Right lobe of liver (tissue), 6 donors: ENCODE measurements around the gene MX1. TPM values are rescaled to one million over a fixed set of nuclear protein-coding genes. Genes with fewer than 3 reads are reported as not detected.
"Not testable (repeated sequence)": the region's sequence is repeated elsewhere in the genome, so short reads cannot be mapped to it uniquely, and the experiment has no call there.

Experiments used
- ATAC-seq, 4 donors: fragments of 200-7000 bp; cut with Tn5 transposase; one replicate each; pipeline ENCODE4 v1.9.1; 2020; ENCODE audit warnings: mild to moderate bottlenecking in 4 of 4, moderate library complexity in 4 of 4
- DNase-seq, 3 donors: peaks; one replicate each; pipeline ENCODE4 v3.0.0-alpha.2; 2020
- H3K27ac ChIP-seq, 3 donors: fragments of 200-600 bp; one replicate each; pipeline ENCODE4 v1.8.0; 2022
- H3K27me3 ChIP-seq, 2 donors: fragments of 200-600 bp; one replicate each; pipeline ENCODE4 v1.8.0; 2022
- H3K36me3 ChIP-seq, 4 donors: fragments of 200-600 bp; sonication (generic) in 1 of 4; one replicate each; pipeline versions ENCODE4 v1.5.1 to v1.8.0; 2017 to 2022; ENCODE audit warnings: control low read depth in 1 of 4
- H3K4me1 ChIP-seq, 4 donors: fragments of 200-600 bp; sonication (generic) in 1 of 4; one replicate each; pipeline versions ENCODE4 v1.5.1 to v1.8.0; 2017 to 2022; ENCODE audit warnings: control low read depth in 1 of 4
- H3K4me3 ChIP-seq, 3 donors: fragments of 200-600 bp; one replicate each; pipeline ENCODE4 v1.8.0; 2022
- H3K9me3 ChIP-seq, 4 donors: fragments of 200-600 bp; sonication (generic) in 1 of 4; one replicate each; pipeline versions ENCODE4 v1.5.1 to v1.8.0; 2017 to 2022; ENCODE audit warnings: control low read depth in 1 of 4
- POLR2A ChIP-seq: fragments of 450-650 bp; IDR thresholded peaks from one replicate; pipeline ENCODE4 v1.6.1; 2017; ENCODE audit warnings: antibody characterized with exemption, mild to moderate bottlenecking
- WGBS: methylation state at CpG from one replicate; pipeline ENCODE4 v1.1.6; 2018; ENCODE audit warnings: low coverage, low lambda C conversion rate; ENCODE audit not compliant: insufficient coverage; ENCODE audit errors: missing lambda C conversion rate; 5-methylcytosine and 5-hydroxymethylcytosine counted together
- intact Hi-C, 2 donors: fragments of 100-400 bp; cut with DNase I; formaldehyde crosslinking; loops; one replicate each; pipeline versions ENCODE4 v1.11.2 to v1.14.1; 2022
- total RNA-seq, 6 experiments: library from RNA; depleted of rRNA in 2 of 6; stranded (reverse); fragments of >200 nt in 2 of 6; fragmentation: NEBNext Ultra II Directional in 3 of 6; extraction: Animal tissue kit (Norgen Biotek cat#: 25700) in 3 of 6; gene quantifications; one replicate each; pipeline versions ENCODE4 v1.1.0 to v1.2.4, GENCODE V29; 2016 to 2023
- TF ChIP-seq, protein P1 (sequence below), 4 donors: fragments of 200-600 bp in 3 of 4; fragments of 450-650 bp in 1 of 4; IDR thresholded peaks; one replicate each; pipeline versions ENCODE4 v1.5.1 to v1.8.0; 2016 to 2022; ENCODE audit warnings: antibody characterized with exemption in 4 of 4, mild to moderate bottlenecking in 2 of 4
- donor health status: DM: no; HTN: yes; CAD: no.
- donor health status: DM: no; HTN: no; CAD: no.
- donor health status: DM: no; HTN: no; CAD: no.
- donor health status: DM: no; HTN: yes; CAD: no.
- donor health status: DM: no; HTN: yes; CAD: no.

The MX1 gene
- total RNA-seq, 6 experiments from 2014 or later = 6.1 to 25.4 (median 10.5) TPM

DNA sequence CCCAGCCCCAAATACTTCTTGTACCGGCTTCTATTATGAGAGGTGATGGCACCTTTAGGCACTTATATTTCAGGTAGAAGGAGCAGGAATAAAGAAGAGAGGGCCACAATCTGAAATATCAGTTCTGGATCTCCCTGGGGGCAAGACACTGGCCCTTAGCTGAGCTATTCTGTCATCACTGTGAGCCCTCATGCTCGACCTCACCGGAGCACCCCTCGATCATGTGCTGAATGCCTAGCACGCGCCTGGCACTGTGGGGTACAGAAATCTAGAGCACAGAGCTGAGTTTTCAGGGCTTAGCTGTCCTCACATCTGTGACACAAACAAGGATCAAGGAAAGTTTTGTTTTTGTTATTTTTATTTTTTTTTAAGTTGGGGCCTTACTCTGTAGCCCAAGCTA is 7.6 kb upstream of the MX1 start:
- H3K4me1 ChIP-seq = peaks cover 0 to 5% (median 0%) of the 10 kb centered on the region in 4 donors
- DNase-seq (no peak), ATAC-seq (no peak)
- H3K9me3 ChIP-seq = no peaks in the 10 kb centered on the region
- WGBS = 81% methylated on average over 3 of the region's 6 CpGs
- H3K36me3 ChIP-seq = no peaks in the 10 kb centered on the region
- H3K27ac ChIP-seq = no peak overlapping the region
- H3K4me3 ChIP-seq = no peak overlapping the region
- H3K27me3 ChIP-seq = no peaks in the 10 kb centered on the region
- intact Hi-C loops = no loop called here
- TF ChIP-seq, protein P1, sequence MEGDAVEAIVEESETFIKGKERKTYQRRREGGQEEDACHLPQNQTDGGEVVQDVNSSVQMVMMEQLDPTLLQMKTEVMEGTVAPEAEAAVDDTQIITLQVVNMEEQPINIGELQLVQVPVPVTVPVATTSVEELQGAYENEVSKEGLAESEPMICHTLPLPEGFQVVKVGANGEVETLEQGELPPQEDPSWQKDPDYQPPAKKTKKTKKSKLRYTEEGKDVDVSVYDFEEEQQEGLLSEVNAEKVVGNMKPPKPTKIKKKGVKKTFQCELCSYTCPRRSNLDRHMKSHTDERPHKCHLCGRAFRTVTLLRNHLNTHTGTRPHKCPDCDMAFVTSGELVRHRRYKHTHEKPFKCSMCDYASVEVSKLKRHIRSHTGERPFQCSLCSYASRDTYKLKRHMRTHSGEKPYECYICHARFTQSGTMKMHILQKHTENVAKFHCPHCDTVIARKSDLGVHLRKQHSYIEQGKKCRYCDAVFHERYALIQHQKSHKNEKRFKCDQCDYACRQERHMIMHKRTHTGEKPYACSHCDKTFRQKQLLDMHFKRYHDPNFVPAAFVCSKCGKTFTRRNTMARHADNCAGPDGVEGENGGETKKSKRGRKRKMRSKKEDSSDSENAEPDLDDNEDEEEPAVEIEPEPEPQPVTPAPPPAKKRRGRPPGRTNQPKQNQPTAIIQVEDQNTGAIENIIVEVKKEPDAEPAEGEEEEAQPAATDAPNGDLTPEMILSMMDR (IDR thresholded peaks at IDR 0.05) = no peak
- no peak for TF ChIP-seq POLR2A

DNA sequence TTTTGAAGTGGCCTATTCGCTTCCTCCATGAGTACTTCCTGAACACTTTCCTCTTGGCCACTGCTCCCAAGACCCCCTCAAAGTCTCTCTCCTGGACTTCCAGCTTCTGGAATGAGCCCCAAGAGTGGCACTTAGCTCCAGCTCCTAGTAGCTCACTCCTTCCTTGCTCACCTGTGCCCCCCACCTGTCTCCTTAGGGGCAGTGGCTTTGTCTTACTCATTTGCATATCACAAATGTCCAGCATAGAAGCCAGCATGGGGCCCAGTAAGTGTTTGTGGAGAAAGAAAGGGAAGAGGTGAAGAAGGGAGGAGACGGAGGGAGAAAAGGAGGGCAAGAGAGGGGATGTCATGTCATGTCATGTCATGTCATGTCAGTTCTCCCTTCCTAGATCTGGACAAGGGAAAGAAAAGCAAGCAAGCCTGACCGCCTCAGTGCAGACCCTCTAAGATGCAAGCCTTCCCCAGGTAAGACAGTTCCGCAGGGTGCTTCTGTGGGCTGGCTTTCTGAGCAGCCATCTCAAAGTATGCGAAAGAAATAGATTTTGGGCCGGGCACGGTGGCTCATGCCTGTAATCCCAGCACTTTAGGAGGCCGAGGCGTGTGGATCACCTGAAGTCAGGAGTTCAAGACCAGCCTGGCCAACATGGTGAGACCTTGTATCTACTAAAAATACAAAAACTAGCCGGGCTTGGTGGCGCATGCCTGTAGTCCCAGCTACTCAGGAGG is 6.9 kb upstream of the MX1 start:
- intact Hi-C loops = no loop called here
- ATAC-seq = no peak
- no peak for DNase-seq
- no peak for TF ChIP-seq POLR2A
- WGBS = 95% methylated on average over 6 of the region's 11 CpGs
- no peak overlapping the region for H3K4me3 ChIP-seq
- no peaks in the 10 kb centered on the region for H3K36me3 ChIP-seq
- peak overlapping the region in 1 of 3 donors; percentile 98 for H3K27ac ChIP-seq
- H3K27me3 ChIP-seq = no peaks in the 10 kb centered on the region
- H3K4me1 ChIP-seq = peaks cover 0 to 5% (median 0%) of the 10 kb centered on the region in 4 donors
- H3K9me3 ChIP-seq = no peaks in the 10 kb centered on the region

DNA sequence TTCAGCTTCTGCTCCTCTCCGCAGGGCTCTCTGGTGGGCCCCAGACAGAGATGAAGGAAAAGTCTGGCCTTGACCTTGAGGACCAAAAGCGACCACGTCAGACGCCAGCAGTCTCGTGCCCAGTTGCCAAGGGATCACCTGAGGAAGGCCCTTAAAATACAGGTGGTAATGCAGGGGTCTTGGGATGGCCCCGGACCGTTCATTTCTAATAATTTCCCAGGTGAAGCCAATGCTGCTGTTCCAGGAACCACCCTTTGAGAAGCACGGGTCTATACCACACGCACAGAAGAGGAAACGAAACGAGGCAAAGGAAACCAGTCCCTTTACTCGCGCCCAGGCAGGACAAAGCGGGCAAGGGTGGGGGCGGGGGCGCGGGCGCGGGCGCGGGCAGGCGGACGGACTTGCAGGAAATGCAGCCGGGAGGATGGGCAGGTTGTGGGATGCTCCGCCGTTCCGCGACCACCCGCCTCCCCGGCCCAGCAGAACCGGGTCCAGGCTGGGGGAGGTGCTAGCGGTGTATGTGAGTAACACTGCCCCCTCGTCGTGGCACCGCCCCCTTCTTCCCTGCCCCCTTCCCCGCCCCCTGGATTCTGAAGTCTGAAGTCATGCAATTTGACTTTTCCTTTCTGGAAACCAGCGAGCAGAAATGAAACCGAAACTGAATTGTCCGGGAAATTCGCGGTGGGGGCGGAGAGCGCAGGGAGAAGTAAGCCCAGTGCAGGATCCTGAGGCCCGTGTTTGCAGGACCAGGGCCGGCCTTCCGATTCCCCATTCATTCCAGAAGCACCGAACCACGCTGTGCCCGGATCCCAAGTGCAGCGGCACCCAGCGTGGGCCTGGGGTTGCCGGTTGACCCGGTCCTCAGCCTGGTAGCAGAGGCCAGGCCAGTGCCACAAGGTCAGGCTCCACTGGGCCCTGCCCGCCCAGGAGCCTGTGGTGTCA is 5.8 kb upstream of the MX1 start:
- Histone ChIP-seq H3K9me3 (no peaks in the 10 kb centered on the region), H3K36me3 (no peaks in the 10 kb centered on the region), H3K27ac (peak overlapping the region; percentile 93 to 98 (median 96)), H3K4me3 (peak overlapping the region; percentile 61 to 71 (median 68)), H3K4me1 (peaks cover 0 to 5% (median 0%) of the 10 kb centered on the region in 4 donors), H3K27me3 (no peaks in the 10 kb centered on the region)
- intact Hi-C loops = no loop called here
- peak; percentile 83 to 90 (median 84) for DNase-seq
- 3% methylated on average over 17 of the region's 54 CpGs for WGBS
- peak; percentile 91 to 93 (median 92) for ATAC-seq
- peak; percentile 57 for TF ChIP-seq POLR2A
- TF ChIP-seq, protein P1 (IDR thresholded peaks at IDR 0.05) = no peak

DNA sequence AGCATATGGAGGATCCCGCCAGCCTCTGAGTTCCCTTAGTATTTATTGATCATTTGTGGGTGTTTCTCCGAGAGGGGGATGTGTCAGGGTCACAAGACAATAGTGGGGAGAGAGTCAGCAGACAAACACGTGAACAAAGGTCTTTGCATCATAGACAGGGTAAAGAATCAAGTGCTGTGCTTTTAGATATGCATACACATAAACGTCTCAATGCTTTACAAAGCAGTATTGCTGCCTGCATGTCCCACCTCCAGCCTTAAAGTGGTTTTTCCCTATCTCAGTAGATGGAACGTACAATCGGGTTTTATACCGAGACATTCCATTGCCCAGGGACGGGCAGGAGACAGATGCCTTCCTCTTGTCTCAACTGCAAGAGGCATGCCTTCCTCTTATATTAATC is 5.0 kb upstream of the MX1 start:
- H3K4me3 ChIP-seq = peak overlapping the region; percentile 61 to 71 (median 68)
- H3K27ac ChIP-seq = peak overlapping the region; percentile 93 to 98 (median 96)
- H3K27me3 ChIP-seq, H3K4me1 ChIP-seq, H3K9me3 ChIP-seq, intact Hi-C loops, DNase-seq, H3K36me3 ChIP-seq: not testable (repeated sequence)
- ATAC-seq = peak in 2 of 4 donors; percentile 3 to 4
- 47% methylated on average over 6 of the region's 8 CpGs for WGBS

DNA sequence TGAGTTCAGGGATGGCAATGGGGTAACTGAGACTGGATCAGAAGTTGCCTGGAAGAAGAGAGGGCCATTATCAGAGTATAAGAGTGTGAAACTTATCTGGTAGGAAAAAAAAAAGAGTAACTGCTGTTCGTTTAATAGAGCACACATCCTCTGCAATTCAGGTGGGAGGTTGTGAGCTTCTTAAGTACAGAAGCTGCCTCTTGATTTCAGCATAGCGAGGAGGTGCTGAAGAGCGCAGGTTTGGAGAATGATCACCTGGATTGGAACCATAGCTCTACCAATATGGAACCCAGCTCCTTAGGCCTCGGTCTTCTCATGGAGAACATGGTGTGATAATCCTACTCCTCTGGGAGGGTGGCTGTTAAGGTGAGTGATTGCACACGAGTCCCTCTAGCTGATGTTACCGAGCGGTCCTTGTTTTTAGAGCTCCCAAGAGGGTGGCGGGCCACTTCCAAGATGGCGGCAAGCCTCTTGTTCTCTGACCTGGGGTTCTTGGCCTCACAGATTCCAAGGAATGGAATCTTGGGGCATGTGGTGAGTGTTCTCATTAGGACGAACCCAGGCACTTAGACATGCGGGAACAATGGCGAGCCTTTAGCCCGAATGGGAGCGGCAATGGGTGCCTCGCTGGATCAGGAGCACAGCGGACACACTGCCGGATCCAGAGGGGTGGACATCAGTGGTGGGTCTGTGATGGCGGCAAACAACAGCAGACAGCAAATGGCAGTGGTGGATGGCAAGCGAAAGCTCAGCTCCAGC is 3.3 kb upstream of the MX1 start:
- intact Hi-C loops = no loop called here
- DNase-seq = no peak
- H3K27me3 ChIP-seq = no peaks in the 10 kb centered on the region

DNA sequence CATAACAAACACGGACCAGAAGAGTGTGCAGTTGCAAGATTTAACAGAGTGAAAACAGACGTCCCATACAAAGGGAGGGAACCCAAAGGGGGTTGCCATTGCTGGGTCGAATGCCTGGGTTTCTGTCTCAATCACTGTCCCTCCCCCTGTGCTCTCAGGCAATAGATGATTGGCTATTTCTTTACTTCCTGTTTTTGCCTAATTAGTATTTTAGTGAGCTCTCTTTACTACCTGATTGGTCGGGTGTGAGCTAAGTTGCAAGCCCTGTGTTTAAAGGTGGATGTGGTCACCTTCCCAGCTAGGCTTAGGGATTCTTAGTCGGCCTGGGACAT is 2.8 kb upstream of the MX1 start:
- H3K36me3 ChIP-seq, ATAC-seq, DNase-seq, intact Hi-C loops, H3K27me3 ChIP-seq, H3K27ac ChIP-seq, H3K4me3 ChIP-seq, H3K9me3 ChIP-seq, H3K4me1 ChIP-seq: not testable (repeated sequence)
- WGBS = 78% methylated on average over 4 of the region's 5 CpGs

More for the DNA sequence above, 3.3 kb upstream of the MX1 start:
- Histone ChIP-seq H3K36me3 (no peaks in the 10 kb centered on the region), H3K27ac (no peak overlapping the region), H3K4me3 (no peak overlapping the region), H3K4me1 (peaks cover 0 to 9% (median 0%) of the 10 kb centered on the region in 4 donors), H3K9me3 (no peaks in the 10 kb centered on the region)
- TF ChIP-seq POLR2A = no peak
- TF ChIP-seq, protein P1 (IDR thresholded peaks at IDR 0.05) = no peak
- ATAC-seq = no peak
- 53% methylated on average over 2 of the region's 19 CpGs for WGBS
